Measurements from ENCODE around the gene KRTAP4-4. TPM values are rescaled to one million over a fixed set of nuclear protein-coding genes. Genes with fewer than 3 reads are reported as not detected.
"Not testable (repeated sequence)": the region's sequence is repeated elsewhere in the genome, so short reads cannot be mapped to it uniquely, and the experiment has no call there.

KRTAP4-4 gene
- total RNA-seq, 4 donors from 2014 or later: not detected

GRCh38 chr17:41118721-41119120 lies 41.8 kb downstream of the KRTAP4-4 start:
- Histone ChIP-seq H3K27me3 (no peaks in the 10 kb centered on the region), H3K27ac (no peak overlapping the region), H3K4me1 (no peaks in the 10 kb centered on the region), H3K36me3 (no peaks in the 10 kb centered on the region), H3K9me3 (no peaks in the 10 kb centered on the region), H3K4me3 (no peak overlapping the region)
- TF ChIP-seq, protein P1, sequence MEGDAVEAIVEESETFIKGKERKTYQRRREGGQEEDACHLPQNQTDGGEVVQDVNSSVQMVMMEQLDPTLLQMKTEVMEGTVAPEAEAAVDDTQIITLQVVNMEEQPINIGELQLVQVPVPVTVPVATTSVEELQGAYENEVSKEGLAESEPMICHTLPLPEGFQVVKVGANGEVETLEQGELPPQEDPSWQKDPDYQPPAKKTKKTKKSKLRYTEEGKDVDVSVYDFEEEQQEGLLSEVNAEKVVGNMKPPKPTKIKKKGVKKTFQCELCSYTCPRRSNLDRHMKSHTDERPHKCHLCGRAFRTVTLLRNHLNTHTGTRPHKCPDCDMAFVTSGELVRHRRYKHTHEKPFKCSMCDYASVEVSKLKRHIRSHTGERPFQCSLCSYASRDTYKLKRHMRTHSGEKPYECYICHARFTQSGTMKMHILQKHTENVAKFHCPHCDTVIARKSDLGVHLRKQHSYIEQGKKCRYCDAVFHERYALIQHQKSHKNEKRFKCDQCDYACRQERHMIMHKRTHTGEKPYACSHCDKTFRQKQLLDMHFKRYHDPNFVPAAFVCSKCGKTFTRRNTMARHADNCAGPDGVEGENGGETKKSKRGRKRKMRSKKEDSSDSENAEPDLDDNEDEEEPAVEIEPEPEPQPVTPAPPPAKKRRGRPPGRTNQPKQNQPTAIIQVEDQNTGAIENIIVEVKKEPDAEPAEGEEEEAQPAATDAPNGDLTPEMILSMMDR (IDR thresholded peaks at IDR 0.05): no peak
- DNase-seq: no peak

DNA sequence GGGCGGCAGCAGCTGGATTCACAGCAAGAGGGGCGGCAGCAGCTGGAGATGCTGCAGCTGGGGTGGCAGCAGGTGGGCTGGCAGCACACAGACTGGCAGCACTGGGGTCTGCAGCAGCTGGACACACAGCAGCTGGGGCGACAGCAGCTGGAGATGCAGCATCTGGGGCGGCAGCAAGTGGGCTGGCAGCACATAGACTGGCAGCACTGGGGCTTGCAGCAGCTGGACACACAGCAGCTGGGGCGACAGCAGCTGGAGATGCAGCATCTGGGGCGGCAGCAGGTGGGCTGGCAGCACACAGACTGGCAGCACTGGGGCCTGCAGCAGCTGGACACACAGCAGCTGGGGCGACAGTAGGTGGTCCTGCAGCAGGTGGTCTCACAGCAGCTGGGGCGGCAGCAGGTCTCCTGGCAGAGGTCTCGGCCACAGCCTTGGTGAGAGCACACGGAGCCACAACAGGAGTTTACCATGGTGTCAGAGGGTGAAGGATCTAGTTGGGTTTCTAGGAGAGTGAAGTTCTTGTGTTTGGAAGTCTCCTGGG lies 42.6 kb downstream of the KRTAP4-4 start, which contains the start of gene KRTAP4-11:
KRTAP4-11 (minus strand) TSS at position 528 of the 541 bp plus-strand sequence; CDS start at position 470, 58 bp downstream.
- H3K4me3 ChIP-seq: not testable (repeated sequence)

DNA sequence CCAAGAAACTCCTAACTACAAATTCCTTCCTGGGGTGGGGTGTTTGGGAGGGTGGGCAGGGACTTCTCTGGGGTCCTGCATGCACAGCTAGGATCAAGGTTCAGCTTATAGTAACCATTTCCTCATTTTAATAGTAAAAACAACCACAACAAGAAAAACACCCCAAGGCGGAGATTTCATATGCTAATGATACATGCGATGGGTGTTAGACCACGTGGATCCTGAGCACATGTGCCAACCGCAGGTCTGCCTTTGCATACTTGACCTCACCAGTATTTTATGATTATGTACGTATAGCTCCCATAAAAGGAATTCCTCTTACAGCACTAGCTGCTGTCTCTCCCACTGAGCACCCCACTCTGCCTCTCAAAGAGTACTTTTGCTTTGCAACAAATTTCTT lies 44.3 kb downstream of the KRTAP4-4 start:
- H3K9me3 ChIP-seq: no peaks in the 10 kb centered on the region
- no peaks in the 10 kb centered on the region for H3K27me3 ChIP-seq
- H3K4me3 ChIP-seq: no peak overlapping the region
- H3K4me1 ChIP-seq: no peaks in the 10 kb centered on the region
- no peak for TF ChIP-seq POLR2A (IDR thresholded peaks at IDR 0.05)
- TF ChIP-seq, protein P1 (IDR thresholded peaks at IDR 0.05): no peak
- peak in 1 of 3 donors; percentile 43 for DNase-seq
- no peaks in the 10 kb centered on the region for H3K36me3 ChIP-seq
- H3K27ac ChIP-seq: no peak overlapping the region

More for the DNA sequence above, 42.6 kb downstream of the KRTAP4-4 start, which contains the start of gene KRTAP4-11:
- H3K36me3 ChIP-seq, DNase-seq, H3K27ac ChIP-seq, H3K4me1 ChIP-seq, H3K27me3 ChIP-seq, H3K9me3 ChIP-seq: not testable (repeated sequence)

- no peaks in the 10 kb centered on the region for H3K9me3 ChIP-seq
- H3K4me1 ChIP-seq: no peaks in the 10 kb centered on the region
- H3K36me3 ChIP-seq: no peaks in the 10 kb centered on the region
- TF ChIP-seq POLR2A (IDR thresholded peaks at IDR 0.05): no peak
- TF ChIP-seq, protein P1 (IDR thresholded peaks at IDR 0.05): no peak
- no peak overlapping the region for H3K4me3 ChIP-seq
- no peak for DNase-seq
- no peaks in the 10 kb centered on the region for H3K27me3 ChIP-seq
- no peak overlapping the region for H3K27ac ChIP-seq
Observed at GRCh38 chr17:41111151-41111885, 49.2 kb downstream of the KRTAP4-4 start.

Small RNAs within 50 kb of the gene (small RNA-seq; reads per million reads assigned to genes)
- gene KRTAP4-17P: 0 reads per million in 2 donors

Other genes starting within 250 kb of the KRTAP4-4 start
- gene KRT23, start 223.1 kb downstream of the KRTAP4-4 start, total RNA-seq: 1 to 10 TPM in 2 of 4 donors, not detected in 2; 1.1 to 2.5 TPM
- gene KRT39, start 193.8 kb downstream of the KRTAP4-4 start, total RNA-seq: not detected
- gene KRT40, start 176.4 kb downstream of the KRTAP4-4 start, total RNA-seq: 1 to 10 TPM in 1 of 4 donors, under 1 TPM in 2, not detected in 1; 0.88 to 1.0 (median 0.94) TPM
- not detected for gene KRTAP3-3, start 166.6 kb downstream of the KRTAP4-4 start, total RNA-seq
- gene KRTAP3-2, start 160.8 kb downstream of the KRTAP4-4 start, total RNA-seq: not detected
- gene KRTAP3-1, start 151.6 kb downstream of the KRTAP4-4 start, total RNA-seq: not detected
- not detected for gene KRTAP1-5, start 133.5 kb downstream of the KRTAP4-4 start, total RNA-seq
- gene KRTAP1-4, start 130.6 kb downstream of the KRTAP4-4 start, total RNA-seq: not detected
- gene KRTAP1-3, start 125.9 kb downstream of the KRTAP4-4 start, total RNA-seq: not detected
- gene KRTAP1-1, start 119.3 kb downstream of the KRTAP4-4 start, total RNA-seq: not detected
- gene KRTAP2-1, start 113.4 kb downstream of the KRTAP4-4 start, total RNA-seq: not detected
- not detected for gene KRTAP2-2, start 105.5 kb downstream of the KRTAP4-4 start, total RNA-seq
- gene KRTAP2-3, start 100.6 kb downstream of the KRTAP4-4 start, total RNA-seq: not detected
- gene KRTAP2-4, start 94.9 kb downstream of the KRTAP4-4 start, total RNA-seq: not detected
- not detected for gene KRTAP4-7, start 76.6 kb downstream of the KRTAP4-4 start, total RNA-seq
- not detected for gene KRTAP4-8, start 62.6 kb downstream of the KRTAP4-4 start, total RNA-seq
- not detected for gene KRTAP4-16, start 58.5 kb downstream of the KRTAP4-4 start, total RNA-seq
- not detected for gene KRTAP4-9, start 55.4 kb downstream of the KRTAP4-4 start, total RNA-seq
- not detected for gene KRTAP4-11, start 42.4 kb downstream of the KRTAP4-4 start, total RNA-seq
- gene KRTAP4-12, start 36.6 kb downstream of the KRTAP4-4 start, total RNA-seq: not detected
- not detected for gene KRTAP4-6, start 20.2 kb downstream of the KRTAP4-4 start, total RNA-seq
- gene KRTAP4-5, start 10.9 kb downstream of the KRTAP4-4 start, total RNA-seq: not detected
- not detected for gene KRTAP4-3, start 7.5 kb upstream of the KRTAP4-4 start, total RNA-seq
- gene KRTAP4-2, start 17.5 kb upstream of the KRTAP4-4 start, total RNA-seq: not detected
- gene KRTAP4-1, start 24.2 kb upstream of the KRTAP4-4 start, total RNA-seq: not detected
- not detected for gene KRTAP9-1, start 29.1 kb upstream of the KRTAP4-4 start, total RNA-seq
- not detected for gene KRTAP9-2, start 65.9 kb upstream of the KRTAP4-4 start, total RNA-seq
- not detected for gene KRTAP9-3, start 71.7 kb upstream of the KRTAP4-4 start, total RNA-seq
- not detected for gene KRTAP9-8, start 77.3 kb upstream of the KRTAP4-4 start, total RNA-seq
- gene KRTAP9-4, start 88.9 kb upstream of the KRTAP4-4 start, total RNA-seq: not detected
- gene KRTAP9-9, start 94.6 kb upstream of the KRTAP4-4 start, total RNA-seq: not detected
- gene KRTAP9-6, start 104.6 kb upstream of the KRTAP4-4 start, total RNA-seq: not detected
- gene KRTAP9-7, start 115.0 kb upstream of the KRTAP4-4 start, total RNA-seq: not detected
- gene KRTAP29-1, start 142.1 kb upstream of the KRTAP4-4 start, total RNA-seq: not detected
- gene KRTAP16-1, start 148.6 kb upstream of the KRTAP4-4 start, total RNA-seq: not detected
- not detected for gene KRTAP17-1, start 155.0 kb upstream of the KRTAP4-4 start, total RNA-seq
- gene KRT33A, start 190.1 kb upstream of the KRTAP4-4 start, total RNA-seq: not detected
- gene KRT33B, start 209.1 kb upstream of the KRTAP4-4 start, total RNA-seq: not detected
- not detected for gene KRT34, start 221.6 kb upstream of the KRTAP4-4 start, total RNA-seq
- not detected for gene KRT31, start 236.9 kb upstream of the KRTAP4-4 start, total RNA-seq

All from Peyer's patch (tissue), 4 donors.